Retinal pigment epithelial cell (primary cell): Measurements from ENCODE around the gene ELAC2.
A peak's percentile ranks its signal among the peaks of the same experiment; 100 is the strongest.

ENCODE experiments used
- DNase-seq: peaks from one replicate; pipeline ENCODE4 v3.0.0-alpha.2; 2010; ENCODE audit warnings: low read depth
- H3K4me3 ChIP-seq: 2 replicates; pipeline ENCODE4 v1.5.1; 2011; ENCODE audit warnings: mild to moderate bottlenecking, low read length, control low read depth, moderate library complexity
- TF ChIP-seq, protein P1 (sequence below): conservative IDR thresholded peaks from 2 replicates; pipeline ENCODE4 v1.5.1; 2011; ENCODE audit warnings: low read depth, low read length, control low read depth, inconsistent platforms

Gene ELAC2

DNA sequence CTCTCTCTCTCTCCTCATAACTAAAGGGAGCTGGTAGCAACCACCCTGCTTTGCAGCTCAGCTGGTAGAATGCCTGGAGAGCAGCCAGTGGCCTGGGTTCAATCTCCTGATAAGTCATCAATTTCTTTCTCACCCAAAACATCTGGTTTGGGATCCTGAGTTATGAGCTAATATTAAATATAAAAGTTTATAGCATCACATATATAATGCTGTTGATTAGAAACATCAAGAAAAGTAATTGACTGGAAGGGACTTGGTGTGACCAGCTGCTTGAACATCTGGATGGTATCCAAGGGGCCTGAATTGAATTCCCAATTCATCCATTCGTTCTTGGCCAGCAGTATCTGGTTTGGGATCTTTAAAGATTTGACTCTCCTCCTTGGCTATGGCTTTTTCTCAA is 12.2 kb upstream of the ELAC2 start:
- no peak for DNase-seq
- H3K4me3 ChIP-seq = no peak overlapping the region
- TF ChIP-seq, protein P1, sequence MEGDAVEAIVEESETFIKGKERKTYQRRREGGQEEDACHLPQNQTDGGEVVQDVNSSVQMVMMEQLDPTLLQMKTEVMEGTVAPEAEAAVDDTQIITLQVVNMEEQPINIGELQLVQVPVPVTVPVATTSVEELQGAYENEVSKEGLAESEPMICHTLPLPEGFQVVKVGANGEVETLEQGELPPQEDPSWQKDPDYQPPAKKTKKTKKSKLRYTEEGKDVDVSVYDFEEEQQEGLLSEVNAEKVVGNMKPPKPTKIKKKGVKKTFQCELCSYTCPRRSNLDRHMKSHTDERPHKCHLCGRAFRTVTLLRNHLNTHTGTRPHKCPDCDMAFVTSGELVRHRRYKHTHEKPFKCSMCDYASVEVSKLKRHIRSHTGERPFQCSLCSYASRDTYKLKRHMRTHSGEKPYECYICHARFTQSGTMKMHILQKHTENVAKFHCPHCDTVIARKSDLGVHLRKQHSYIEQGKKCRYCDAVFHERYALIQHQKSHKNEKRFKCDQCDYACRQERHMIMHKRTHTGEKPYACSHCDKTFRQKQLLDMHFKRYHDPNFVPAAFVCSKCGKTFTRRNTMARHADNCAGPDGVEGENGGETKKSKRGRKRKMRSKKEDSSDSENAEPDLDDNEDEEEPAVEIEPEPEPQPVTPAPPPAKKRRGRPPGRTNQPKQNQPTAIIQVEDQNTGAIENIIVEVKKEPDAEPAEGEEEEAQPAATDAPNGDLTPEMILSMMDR = no peak

DNA sequence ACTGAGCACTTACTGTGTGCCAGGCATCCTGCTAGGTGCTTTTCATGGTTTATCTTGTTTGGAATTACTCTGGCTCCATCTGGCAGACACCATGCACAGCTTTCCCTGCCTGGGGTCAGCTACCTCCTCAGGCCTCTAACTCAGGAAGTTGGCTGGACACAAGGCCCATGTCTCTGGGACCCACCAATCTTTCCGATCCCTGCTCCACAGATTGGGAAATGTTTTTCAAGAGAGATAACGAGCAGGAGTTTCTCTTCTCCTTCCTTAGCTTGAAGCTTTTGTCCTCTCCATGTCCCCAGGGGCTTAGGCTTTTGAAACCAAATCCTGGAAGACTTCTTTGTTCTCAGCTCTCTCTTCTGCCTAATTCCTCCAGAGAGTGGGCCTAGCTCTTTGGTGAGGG is 11.5 kb upstream of the ELAC2 start:
- H3K4me3 ChIP-seq = no peak overlapping the region
- DNase-seq = no peak
- TF ChIP-seq, protein P1 = no peak

DNA sequence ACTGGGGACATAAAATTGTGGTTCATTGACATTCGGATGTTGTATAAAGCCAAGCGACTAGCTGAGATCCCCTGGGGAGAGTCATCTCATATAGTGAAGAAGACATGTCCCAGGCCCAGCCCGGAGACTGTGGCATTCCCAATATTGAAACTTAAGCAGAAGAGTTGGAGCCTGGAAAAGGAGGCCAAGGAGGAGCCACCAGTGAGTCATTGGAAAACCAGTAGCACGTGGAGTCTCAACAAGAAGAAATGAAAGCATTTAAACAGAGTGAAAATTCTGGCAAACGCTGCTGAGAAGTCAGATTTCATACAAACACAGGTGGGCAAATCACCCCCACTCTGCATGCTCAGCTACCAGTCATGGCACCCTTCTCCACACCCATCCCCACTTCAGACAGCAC is 9.4 kb upstream of the ELAC2 start:
- DNase-seq = no peak
- TF ChIP-seq, protein P1 = no peak
- H3K4me3 ChIP-seq = no peak overlapping the region

DNA sequence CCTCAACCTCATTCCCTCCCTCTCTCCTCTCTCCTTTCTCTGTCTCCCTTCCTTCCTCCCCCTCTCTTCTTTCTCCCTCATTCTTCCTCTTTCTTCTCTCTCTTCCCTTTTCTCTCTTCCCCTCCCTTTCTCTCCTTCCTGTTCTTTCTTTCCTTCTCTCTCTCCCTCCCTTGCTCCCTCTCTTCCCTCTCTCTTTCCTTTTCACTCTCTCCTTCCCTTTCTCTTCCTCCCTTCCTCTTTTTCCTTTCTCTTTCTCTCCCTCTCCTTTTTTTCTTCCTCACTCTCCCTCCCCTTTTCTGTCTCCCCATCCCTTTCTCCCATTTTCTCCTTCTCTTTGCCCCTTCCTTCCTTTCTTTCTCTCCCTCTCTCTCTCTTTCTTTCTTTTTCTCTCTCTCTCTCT is 7.9 kb upstream of the ELAC2 start:
- TF ChIP-seq, protein P1 = no peak
- no peak for DNase-seq
- no peak overlapping the region for H3K4me3 ChIP-seq

DNA sequence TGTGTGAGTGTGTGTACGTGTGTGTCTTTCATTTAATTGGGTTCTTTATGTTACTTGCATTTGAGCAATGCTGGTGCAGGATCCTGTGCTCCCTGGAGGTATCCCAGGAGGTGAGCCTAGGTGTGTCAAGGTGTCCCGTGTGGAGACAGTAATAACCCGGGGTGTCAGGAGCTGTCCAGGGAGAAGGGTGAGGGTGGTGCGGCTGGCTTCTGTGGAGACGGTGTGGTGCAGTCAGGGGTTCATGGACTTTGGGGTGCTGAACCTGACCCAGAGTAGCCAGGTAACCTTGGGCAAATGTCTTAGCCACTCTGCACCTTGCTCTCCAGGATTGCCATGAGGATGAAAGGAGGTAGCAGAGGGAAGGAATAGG is 7.4 kb upstream of the ELAC2 start:
- TF ChIP-seq, protein P1 = no peak
- DNase-seq = no peak
- no peak overlapping the region for H3K4me3 ChIP-seq

DNA sequence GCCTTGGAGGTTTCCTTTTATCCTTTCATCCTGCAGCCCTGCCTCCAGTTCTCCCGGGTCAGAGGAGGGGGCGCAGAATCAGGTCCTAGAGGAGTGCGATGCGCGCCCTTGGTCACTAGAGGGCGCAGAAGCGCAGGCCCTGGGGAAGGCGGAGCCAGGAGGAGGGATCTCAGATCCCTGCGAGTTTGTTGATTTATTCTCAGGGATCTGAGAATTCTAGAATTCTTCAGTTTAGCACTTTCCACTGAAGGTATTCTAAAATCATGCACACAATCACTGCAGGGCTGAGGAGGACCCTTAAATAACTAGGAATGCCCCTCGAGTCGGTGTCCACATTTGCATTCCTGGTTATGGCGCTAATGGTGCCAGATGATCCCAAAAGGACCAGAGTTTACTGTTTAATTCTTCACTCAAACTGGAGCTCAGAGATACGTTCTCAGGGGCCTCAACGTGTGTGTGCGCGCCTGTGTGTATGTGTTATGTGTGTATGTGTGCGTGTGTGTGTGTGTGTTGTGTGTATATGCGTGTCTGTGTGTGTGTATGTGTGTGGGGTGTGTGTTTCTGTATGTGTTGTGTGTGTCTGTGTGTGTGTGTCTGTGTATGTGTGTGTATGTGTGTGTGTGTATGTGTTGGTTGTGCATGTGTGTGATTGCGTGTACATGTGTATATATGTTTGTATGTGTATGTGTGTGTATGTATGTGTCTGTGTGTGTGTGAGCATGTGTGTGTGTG is 6.9 kb upstream of the ELAC2 start:
- TF ChIP-seq, protein P1 = peak; percentile 100
- DNase-seq = peak; percentile 10
- H3K4me3 ChIP-seq = no peak overlapping the region

DNA sequence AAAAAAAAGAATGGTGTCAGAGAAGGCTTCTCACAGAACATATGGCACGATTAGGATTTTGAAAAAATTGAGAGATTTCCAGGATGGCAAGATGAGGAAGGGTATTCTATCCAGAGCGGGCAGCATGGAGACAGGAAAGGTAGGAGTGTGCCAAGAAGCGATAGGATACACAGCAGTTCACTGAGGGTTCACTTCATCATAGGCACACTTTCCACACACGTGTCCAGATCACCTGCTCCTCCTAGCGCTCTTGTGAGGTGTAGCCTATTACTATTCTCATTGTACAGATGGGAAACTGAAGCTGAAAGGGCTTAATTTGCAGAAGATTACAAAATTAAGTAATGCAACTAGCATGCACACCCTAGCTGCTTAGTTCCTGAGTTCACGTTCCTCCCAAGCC is 6.2 kb upstream of the ELAC2 start:
- no peak for DNase-seq
- TF ChIP-seq, protein P1 = no peak
- no peak overlapping the region for H3K4me3 ChIP-seq
